ENCODE results near the gene MPHOSPH9. TPM values are rescaled to one million over a fixed set of nuclear protein-coding genes. Genes with fewer than 3 reads are reported as not detected.
A peak's percentile ranks its signal among the peaks of the same experiment; 100 is the strongest.

The MPHOSPH9 gene
- total RNA-seq, 1 experiment from 2014 or later, result 60.5 TPM

DNA sequence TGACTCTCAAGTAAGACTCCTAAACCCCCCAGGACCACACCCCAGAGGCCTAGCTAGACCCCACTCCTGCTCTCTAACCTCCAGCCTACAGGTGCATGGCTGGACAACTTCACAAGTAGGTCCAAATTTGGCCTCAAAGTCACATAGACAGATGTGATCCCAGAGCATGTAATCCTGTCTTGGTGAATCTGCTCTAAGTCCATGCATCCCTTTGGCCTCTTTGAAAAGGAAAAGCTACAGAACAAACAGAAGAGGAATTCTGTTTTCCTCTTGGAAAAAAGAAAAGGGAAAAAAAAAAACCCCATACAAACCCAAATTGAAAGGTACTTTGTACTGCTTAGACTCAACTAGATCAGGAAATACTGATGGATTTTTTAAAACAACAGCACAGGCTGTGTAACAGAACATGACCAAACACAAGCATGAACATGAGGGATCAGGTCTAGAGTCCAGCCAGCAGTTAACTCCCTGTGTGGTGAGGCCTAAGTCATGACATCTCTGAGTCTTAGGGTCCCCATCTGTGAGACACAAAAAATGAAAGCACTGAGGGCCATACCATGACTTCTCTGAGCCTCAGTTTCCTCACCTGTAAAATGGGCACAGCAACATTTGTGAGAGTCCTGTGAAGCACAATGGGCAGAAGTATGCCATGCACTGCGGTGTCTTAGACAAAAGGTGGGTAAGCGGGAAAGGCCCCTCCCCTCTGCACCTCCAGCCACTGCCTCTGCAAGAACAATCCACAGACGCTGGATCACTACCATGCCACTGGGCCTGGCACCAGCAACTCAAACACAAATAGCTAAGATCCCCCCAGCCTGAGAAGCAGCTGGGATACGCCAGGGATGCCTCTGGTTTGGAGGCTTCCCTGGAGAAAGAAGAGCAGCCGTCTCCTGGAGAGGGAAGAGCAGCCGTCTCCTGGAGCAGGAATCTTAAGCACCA lies 92.0 kb downstream of the MPHOSPH9 start:
- H3K79me2 ChIP-seq (ENCODE audit: insufficient read depth, low read length), result no peaks in the 10 kb centered on the region
- no peak overlapping the region for H3K27ac ChIP-seq (ENCODE audit: insufficient read length, low read depth, low read length)
- no peak overlapping the region for H4K5ac ChIP-seq (ENCODE audit: insufficient read length, low read depth, low read length)

More for the DNA sequence above, 92.0 kb downstream of the MPHOSPH9 start:
- no peak overlapping the region for H2BK12ac ChIP-seq (ENCODE audit: insufficient read length, low read depth, low read length)
- no peak overlapping the region for H2BK20ac ChIP-seq (ENCODE audit: low read depth, low read length, poor library complexity, severe bottlenecking)
- no peak overlapping the region for H3K9ac ChIP-seq (ENCODE audit: extremely low read depth, insufficient read length, low read length)
- TF ChIP-seq, protein P1, sequence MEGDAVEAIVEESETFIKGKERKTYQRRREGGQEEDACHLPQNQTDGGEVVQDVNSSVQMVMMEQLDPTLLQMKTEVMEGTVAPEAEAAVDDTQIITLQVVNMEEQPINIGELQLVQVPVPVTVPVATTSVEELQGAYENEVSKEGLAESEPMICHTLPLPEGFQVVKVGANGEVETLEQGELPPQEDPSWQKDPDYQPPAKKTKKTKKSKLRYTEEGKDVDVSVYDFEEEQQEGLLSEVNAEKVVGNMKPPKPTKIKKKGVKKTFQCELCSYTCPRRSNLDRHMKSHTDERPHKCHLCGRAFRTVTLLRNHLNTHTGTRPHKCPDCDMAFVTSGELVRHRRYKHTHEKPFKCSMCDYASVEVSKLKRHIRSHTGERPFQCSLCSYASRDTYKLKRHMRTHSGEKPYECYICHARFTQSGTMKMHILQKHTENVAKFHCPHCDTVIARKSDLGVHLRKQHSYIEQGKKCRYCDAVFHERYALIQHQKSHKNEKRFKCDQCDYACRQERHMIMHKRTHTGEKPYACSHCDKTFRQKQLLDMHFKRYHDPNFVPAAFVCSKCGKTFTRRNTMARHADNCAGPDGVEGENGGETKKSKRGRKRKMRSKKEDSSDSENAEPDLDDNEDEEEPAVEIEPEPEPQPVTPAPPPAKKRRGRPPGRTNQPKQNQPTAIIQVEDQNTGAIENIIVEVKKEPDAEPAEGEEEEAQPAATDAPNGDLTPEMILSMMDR (conservative IDR thresholded peaks at IDR 0.05), result no peak
- no peaks in the 10 kb centered on the region for H3K79me1 ChIP-seq (ENCODE audit: insufficient read depth, low read depth, low read length, poor library complexity, severe bottlenecking)
- no peak overlapping the region for H3K23ac ChIP-seq (ENCODE audit: insufficient read length, low read depth, low read length)
- Mint-ChIP-seq H3K36me3 (ENCODE audit: insufficient read depth in 1 of 3, low read depth in 3 of 3) (peaks cover 0 to 5% (median 2%) of the 10 kb centered on the region in 3 experiments; a peak in 3 of 7 replicates), H3K4me1 (peaks cover 34 to 39% of the 10 kb centered on the region in 2 experiments), H3K4me3 (no peak overlapping the region), H3K27me3 (ENCODE audit: low read depth) (peaks cover 3% of the 10 kb centered on the region), H3K9me3 (peaks cover 0 to 3% of the 10 kb centered on the region in 2 experiments; a peak in 1 of 5 replicates), H3K27ac (peak overlapping the region in 1 of 3 experiments; percentile 47; a peak in 1 of 7 replicates)
- H4K20me1 ChIP-seq (ENCODE audit: control insufficient read depth, insufficient read depth, insufficient read length), result no peaks in the 10 kb centered on the region
- no peak overlapping the region for H3K14ac ChIP-seq (ENCODE audit: insufficient read depth, low read length)
- H3K4ac ChIP-seq (ENCODE audit: low read depth, low read length), result no peak overlapping the region
- no peaks in the 10 kb centered on the region for H3K27me3 ChIP-seq (ENCODE audit: insufficient read depth, low read length)
- no peak overlapping the region for H2BK5ac ChIP-seq (ENCODE audit: insufficient read length, low read length)
- no peak overlapping the region for H2BK120ac ChIP-seq (ENCODE audit: low read depth, low read length, poor library complexity, severe bottlenecking)
- H3T11ph ChIP-seq (ENCODE audit: low read length), result no peak overlapping the region
- H4K8ac ChIP-seq (replicated peaks; ENCODE audit: insufficient read length, low read depth, low read length), result no peak overlapping the region
- H4K91ac ChIP-seq (ENCODE audit: insufficient read length, low read depth, low read length), result no peak overlapping the region
- no peak overlapping the region for H2AK5ac ChIP-seq (ENCODE audit: insufficient read length, low read length)
- no peak overlapping the region for H3K56ac ChIP-seq (ENCODE audit: insufficient read length, low read depth, low read length)
- no peaks in the 10 kb centered on the region for H3K23me2 ChIP-seq (ENCODE audit: insufficient read length, low read depth, low read length, poor library complexity, severe bottlenecking)
- DNase-seq, result no peak
- H2AFZ ChIP-seq (ENCODE audit: low read length), result no peak overlapping the region
- no CpG with 5 or more reads among the region's 6 CpGs for WGBS (ENCODE audit: extremely low coverage, insufficient read length, low lambda C conversion rate)
- H3K18ac ChIP-seq (ENCODE audit: insufficient read length, low read depth, low read length), result no peak overlapping the region
- no peaks in the 10 kb centered on the region for H3K9me3 ChIP-seq (ENCODE audit: control insufficient read depth, low read depth, low read length)
- H2BK15ac ChIP-seq (ENCODE audit: low read depth, low read length), result no peak overlapping the region
- no peak overlapping the region for H3K4me2 ChIP-seq (ENCODE audit: insufficient read depth, insufficient read length, low read length)
- no peaks in the 10 kb centered on the region for H3K4me1 ChIP-seq (ENCODE audit: insufficient read depth, low read length)
